Right renal pelvis (tissue), 4 donors: ENCODE measurements around the gene ESRRB. TPM values are rescaled to one million over a fixed set of nuclear protein-coding genes. Genes with fewer than 3 reads are reported as not detected.

Source experiments
- DNase-seq, 4 donors: peaks; one replicate each; pipeline ENCODE4 v3.0.0-alpha.2; 2013; ENCODE audit warnings: low read depth in 4 of 4, low spot score in 3 of 4, missing footprints in 1 of 4
- polyA plus RNA-seq, 4 donors: library from polyadenylated mRNA; unstranded; fragments of 120-200 nt; gene quantifications; one replicate each; pipeline ENCODE4 v1.2.1, GENCODE V29; 2013; ENCODE audit not compliant: insufficient read length in 4 of 4

The ESRRB gene
- polyA plus RNA-seq, 4 donors = 7.6 to 9.9 (median 8.5) TPM

- DNase-seq = no peak
Measured at GRCh38 chr14:76439237-76439775, 63.4 kb downstream of the ESRRB start.

GRCh38 chr14:76446486-76446885 lies 70.5 kb downstream of the ESRRB start:
- DNase-seq = no peak

DNA sequence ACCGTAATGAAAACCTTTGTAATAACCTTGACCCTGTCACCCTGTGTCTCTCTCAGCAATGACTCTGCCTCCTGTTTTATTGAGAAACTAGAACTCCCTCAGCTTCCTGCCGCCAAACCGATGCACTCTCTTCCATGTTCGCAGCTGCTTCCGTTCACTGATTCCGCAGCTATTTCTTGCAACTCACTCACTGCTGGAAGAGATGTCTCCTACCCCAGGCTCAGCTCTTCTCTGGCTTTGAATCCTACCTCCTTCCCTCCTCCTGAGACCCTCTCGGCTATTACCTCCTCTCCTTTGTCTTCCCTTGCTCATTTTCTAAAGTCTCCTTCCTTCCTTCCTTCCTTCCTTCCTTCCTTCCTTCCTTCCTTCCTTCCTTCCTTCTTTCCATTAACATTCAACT lies 71.0 kb downstream of the ESRRB start:
- DNase-seq = no peak

GRCh38 chr14:76450476-76450875 lies 74.5 kb downstream of the ESRRB start:
- no peak for DNase-seq

- DNase-seq = no peak
Measured at GRCh38 chr14:76456200-76456599, 80.3 kb downstream of the ESRRB start.

- no peak for DNase-seq
Measured at GRCh38 chr14:76456891-76457586, 81.1 kb downstream of the ESRRB start.

DNA sequence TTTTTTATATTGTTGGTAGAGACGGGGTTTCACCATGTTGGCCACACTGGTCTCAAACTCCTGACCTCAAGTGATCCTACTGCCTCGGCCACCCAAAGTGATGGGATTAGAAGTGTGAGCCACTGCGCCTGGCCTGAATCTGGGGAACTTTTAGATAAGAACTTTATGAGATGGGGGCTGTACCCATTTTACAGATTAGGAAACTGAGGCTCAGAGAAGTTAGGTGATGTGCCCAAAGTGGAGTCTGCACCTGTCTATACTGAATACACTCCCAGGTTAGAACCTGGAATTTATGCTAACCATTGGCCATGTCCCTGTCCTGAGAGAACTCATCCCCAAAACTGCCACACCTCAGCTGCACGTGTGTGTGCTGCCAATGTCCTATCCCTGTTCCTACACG lies 81.9 kb downstream of the ESRRB start:
- DNase-seq = no peak

- DNase-seq = no peak
Measured at GRCh38 chr14:76461886-76462285, 85.9 kb downstream of the ESRRB start.

GRCh38 chr14:76462330-76462729 lies 86.4 kb downstream of the ESRRB start:
- DNase-seq = no peak

DNA sequence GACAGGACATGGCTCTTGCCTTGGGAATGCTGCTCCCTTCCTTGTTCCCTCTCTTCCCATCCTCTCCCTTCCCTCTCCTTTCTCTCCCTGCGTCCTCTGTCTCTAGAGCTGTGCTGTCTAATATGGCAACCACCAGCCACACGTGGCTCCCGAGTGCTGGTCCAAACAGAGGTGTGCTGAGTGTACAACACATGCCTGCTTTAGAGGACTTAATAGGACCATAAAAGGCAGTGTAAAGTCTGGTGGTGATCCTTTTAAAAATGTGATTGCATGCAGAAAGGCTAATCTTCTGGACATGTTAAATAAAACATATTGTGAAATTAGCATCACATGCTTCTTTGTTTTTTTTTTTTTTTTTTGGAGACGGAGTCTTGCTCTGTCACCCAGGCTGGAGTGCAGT lies 87.2 kb downstream of the ESRRB start:
- no peak for DNase-seq

GRCh38 chr14:76464856-76465255 lies 88.9 kb downstream of the ESRRB start:
- DNase-seq = no peak

GRCh38 chr14:76465664-76466063 lies 89.7 kb downstream of the ESRRB start:
- no peak for DNase-seq

DNA sequence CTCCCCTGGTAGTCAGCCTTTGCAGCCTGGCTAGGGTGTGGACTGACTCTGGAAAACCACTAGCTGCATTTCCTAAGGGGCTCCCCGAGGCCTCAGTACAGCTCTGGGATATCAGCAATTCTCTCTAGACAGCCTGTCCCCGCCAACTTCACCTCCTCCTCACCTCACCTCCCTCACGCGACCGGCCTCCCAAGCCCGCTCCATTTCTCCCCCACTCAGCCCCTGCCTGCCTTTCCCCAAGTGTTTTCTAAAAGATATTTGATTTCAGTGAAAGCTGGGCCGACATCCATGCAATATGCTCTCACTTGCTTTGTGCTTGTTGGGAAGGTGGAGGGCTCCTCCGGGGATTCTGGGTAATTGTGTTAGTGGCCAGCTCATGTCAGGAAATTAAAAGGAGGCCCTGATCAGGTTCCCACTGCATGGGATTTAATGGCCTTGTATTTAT lies 91.8 kb downstream of the ESRRB start:
- peak in 1 of 4 donors; percentile 50 for DNase-seq

DNA sequence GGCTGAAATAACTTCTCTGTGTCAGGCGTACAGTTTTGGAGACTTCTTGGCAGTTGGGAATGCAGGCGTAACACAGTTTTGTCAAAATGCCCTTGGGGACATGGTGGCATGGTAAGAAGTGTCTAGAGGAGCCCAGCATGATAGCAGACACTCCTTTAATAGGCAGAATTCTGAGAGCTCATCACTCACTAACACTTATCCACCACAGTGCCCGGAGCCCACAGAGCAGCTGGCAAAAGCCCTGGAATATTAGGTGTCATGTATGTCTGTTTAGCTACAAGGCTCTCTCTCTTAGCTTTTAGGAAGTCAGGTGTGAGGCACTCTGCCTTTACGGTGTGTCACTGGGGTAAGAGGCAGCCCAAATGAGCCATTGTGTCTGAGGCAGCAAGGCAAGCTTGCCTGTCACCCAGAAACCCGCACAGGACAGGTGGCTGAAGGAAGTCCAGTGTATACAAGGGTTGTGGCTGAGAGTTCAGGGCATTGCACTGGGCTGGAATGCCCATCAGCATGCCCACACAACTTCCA lies 96.3 kb downstream of the ESRRB start:
- no peak for DNase-seq

- DNase-seq = peak in 2 of 4 donors; percentile 16 to 45
Measured at GRCh38 chr14:76473481-76474263, 97.7 kb downstream of the ESRRB start.

GRCh38 chr14:76480426-76480825 lies 104.5 kb downstream of the ESRRB start:
- no peak for DNase-seq

GRCh38 chr14:76484355-76484754 lies 108.4 kb downstream of the ESRRB start:
- DNase-seq = no peak

- peak in 1 of 4 donors; percentile 22 for DNase-seq
Measured at GRCh38 chr14:76486251-76486743, 110.4 kb downstream of the ESRRB start.

GRCh38 chr14:76488551-76488950 lies 112.6 kb downstream of the ESRRB start:
- DNase-seq = no peak

- no peak for DNase-seq
Measured at GRCh38 chr14:76489667-76490066, 113.7 kb downstream of the ESRRB start.

DNA sequence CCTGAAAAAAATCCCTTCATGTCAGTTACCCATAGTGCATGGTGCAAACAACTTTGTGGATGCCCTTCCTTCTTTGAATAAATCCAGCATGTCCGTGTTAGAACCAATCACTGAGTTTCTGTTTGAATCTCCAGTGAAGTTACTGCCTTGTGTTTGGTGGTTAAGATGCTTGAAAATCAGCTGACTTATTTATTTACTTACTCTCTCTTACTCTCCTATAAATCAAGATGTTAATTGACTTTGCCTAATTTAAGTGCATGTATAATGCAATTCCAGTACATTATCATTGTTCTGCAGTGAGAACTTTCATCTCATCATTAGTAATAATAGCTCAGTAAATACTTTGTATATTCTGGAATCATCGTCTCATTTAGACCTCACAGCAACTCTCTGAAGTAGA lies 114.2 kb downstream of the ESRRB start:
- DNase-seq = no peak
